NCI-H187 treated with DMSO at 0.1 percent for 48 hours (cell line): ENCODE data around the gene COQ8B.

Experiments used
- DNase-seq: peaks from one replicate; lab custom pipeline; 2025; lab: John Stamatoyannopoulos, UW

COQ8B gene

GRCh38 chr19:40717880-40718773, 1.4 kb upstream of the COQ8B start:
- no peak for DNase-seq

- no peak for DNase-seq
These were observed 716 bp upstream of the COQ8B start for GRCh38 chr19:40717325-40717879.

GRCh38 chr19:40716031-40716481, 630 bp downstream of the COQ8B start:
- no peak for DNase-seq

- peak; percentile 84 for DNase-seq
These were observed 2.0 kb downstream of the COQ8B start for GRCh38 chr19:40714441-40715299.

DNA sequence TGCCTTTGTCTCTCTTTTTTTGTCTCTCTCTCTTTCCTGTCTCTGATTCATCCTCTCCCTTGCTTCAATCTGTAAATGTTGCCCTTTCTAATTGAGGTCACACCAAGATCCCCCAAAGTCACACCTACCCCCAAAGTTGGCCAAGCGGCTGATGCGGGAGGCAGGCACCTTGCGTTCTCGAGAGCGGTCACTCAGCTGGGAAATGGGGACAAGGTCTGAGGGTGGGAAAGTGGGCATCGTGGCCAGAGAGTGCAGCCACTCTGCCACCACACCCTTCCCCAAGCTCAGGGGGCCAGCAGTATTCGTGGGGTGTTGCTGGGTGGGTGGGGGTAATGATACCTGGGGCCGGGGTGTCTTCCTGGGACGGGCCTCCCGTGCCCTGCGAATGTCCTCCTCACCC, 2.7 kb downstream of the COQ8B start:
- no peak for DNase-seq

GRCh38 chr19:40709817-40710216, 6.9 kb downstream of the COQ8B start:
- no peak for DNase-seq

DNA sequence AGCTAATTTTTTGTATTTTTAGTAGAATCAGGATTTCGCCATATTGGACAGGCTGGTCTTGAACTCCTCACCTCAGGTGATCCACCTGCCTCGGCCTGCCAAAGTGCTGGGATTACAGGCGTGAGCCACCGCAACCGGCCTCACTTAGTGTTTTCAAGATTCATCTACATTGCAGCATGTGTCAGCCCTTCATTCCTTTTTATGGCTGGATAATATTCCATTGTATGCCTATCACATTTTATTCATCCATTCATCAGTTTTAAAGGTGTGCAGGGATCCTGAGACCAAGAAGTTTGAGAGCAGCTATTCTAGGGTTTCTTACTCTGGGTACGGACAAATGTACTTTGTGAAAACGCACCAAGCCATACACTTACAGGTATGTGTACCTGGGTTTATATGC, 9.1 kb downstream of the COQ8B start:
- no peak for DNase-seq

GRCh38 chr19:40705950-40706619, 10.6 kb downstream of the COQ8B start:
- no peak for DNase-seq

DNA sequence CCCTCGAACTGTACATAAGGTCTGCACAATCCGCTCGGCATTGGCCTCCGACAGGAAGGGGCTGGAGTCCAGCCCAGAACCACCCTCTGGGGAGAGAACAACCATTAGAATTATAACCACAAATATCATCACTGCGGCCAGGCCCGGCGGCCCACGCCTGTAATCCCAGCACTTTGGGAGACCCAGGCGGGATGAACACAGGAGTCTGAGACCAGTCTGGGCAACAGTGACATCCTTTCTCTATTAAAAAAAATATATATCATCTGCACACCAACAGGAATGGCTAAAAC, 11.4 kb downstream of the COQ8B start:
- DNase-seq = no peak

DNA sequence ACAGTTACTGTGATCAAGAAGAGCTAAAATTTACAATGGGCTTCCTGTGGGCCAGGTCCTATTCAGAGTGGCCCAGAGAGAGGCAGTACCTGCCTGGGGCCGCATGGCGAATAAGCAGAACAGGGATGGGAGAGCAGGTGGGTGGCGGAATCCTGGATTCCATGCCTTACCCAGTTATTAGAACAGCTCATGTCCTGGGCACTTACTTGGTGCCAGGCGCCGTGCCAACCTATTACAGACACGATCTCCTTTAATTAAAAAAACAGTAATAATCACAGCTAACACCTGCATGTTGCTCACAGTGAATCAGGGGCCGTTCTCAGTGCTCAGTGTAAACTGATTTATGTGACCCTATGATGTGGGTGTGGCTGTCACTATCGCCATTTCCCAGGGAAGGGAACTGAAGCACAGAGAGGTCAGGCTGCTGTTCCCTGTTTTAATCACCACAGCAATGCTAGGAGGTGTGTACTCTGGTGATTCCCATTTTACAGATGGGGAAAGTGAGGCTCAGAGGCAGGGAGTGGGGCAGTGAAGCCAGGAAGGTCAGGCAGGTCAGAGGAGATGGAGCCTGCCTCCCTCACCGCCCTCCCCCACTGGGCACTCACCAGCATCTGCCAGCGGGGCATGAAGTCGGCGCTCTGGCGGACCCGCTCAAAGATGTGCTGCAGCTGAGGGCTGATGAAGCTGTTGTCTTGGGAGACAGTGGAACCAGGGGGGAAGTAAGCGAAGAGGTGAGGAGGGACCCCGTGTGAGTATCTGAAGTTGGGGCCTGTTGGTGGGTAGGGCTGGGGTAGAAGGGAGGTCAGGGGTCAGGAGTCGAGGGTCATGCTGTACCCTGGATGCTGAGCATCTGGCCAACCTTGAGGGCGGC, 12.0 kb downstream of the COQ8B start:
- no peak for DNase-seq

DNA sequence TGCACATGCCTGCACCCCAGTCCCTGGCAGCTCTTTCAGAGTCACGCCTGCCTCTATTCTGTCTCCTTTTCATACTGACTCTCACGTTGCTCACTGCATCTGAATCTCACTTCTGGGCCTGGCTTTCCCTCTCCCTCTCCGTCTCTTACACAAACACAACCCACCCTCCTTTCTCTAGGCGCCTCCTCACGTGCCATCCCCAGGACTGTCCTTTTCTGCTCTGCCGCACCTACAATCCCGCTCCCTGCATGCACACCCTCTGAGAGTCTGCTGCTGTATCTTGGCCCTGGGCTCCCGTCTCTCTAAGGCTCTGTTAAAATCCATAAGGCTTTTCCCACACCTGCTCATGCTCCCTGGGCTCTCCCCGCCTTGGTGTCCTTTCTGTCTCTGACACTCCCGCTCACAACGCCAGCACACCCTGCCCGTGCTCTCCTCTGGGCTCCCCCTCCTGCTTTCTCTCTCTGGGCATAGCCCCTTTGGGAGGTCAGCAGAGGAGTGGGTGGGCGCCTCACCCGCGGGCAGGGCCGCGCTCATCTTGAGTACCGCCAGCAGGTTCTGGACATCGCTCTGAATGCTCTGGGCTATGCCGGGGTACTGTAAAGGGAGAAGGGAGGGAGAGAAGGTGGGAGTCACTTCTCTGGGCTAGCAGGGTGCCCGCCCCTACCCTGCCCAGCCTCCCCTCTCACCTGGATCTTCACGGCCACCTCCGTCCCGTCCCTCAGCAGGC, 13.5 kb downstream of the COQ8B start:
- no peak for DNase-seq

GRCh38 chr19:40702337-40703012, 14.2 kb downstream of the COQ8B start:
- no peak for DNase-seq

GRCh38 chr19:40701758-40702157, 14.9 kb downstream of the COQ8B start:
- DNase-seq = no peak

GRCh38 chr19:40700083-40700482, 16.6 kb downstream of the COQ8B start:
- DNase-seq = no peak

DNA sequence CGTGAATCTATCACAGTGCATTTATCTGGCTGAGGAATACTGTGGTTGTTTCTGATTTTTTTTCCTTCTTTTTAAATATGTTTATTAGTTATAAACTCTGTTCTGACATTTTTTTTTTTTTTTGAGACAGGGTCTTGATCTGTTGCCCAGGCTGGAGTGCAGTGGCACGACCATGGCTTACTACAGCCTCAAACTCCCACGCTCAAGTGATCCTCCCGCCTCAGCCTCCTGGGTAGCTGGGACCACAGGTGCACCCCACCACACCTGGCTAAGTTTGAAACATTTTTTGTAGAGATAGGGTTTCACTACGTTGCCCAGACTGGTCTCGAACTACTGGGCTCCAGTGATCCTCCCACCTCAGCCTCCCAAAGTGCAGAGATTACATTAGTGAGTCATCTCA, 19.7 kb downstream of the COQ8B start:
- no peak for DNase-seq

GRCh38 chr19:40695881-40696280, 20.8 kb downstream of the COQ8B start:
- DNase-seq = no peak

DNA sequence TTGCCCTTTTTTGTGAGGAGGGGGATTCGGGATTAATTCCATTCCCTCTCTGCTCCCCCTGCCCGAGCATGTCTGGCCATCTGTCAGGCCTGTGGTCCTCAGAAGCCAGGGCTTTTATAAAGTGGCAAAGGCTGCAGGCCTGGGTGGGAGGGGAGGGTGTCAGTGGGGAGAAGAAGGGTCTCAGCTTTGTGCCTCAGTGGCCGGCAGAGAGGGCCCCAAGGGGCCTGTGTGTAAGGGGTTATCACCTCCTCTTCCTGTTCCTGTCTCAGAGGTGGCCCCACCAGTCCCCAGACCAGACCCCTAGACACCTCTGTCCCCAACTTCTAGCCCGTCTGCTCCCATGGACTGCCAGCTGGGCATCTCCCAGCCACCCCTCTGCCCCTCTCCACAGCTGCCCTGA, 22.8 kb downstream of the COQ8B start:
- DNase-seq = no peak

DNA sequence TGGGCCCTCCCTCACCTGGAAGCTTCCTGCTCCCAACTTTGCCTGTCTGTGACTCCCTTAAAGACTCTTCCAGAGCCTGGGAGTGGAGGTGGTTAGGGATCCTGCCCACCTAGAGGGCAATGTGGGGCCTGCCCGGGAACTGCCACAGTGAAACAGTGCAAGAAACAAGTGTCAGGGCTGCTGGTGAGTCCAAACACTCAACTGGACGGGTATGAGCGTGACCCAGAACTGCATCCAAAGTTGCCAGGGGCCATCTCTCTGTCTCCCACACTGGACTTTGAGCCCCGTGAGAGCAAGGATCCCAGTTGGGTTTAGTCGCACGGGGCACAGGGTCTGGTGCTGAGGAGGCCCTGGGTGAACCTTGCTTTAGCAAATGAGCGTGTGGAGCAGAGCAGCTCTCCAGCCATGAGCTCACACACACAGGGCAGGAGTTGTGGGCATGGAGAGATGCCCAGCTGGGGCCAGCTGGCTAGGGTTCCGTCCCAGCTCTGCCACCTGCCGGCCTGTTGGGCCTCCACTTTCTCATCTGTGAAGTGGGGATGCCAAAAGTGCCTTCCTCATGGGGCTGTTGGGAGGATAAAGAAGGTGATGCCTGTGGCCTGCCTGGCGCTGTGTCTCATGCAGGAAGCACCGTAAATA, 23.4 kb downstream of the COQ8B start:
- no peak for DNase-seq

DNA sequence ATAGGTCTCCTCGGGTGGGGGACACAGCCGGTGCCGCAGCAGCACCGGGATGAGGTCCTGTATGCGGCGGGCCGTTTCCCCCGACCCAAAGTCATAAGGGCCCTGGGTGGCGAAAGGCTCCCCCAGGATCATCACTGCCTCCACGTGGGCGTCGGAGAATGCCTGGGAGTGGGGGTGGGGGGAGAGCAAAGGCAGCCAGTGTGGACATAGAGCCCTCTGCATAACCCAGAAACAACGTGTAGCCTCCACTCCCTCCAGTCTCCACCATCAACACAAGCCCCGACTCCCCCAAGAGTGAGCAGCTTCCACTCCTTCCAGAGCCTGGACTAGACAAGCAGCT, 24.5 kb downstream of the COQ8B start:
- no peak for DNase-seq
